Activated naive CD4-positive, alpha-beta T cell treated with anti-CD3 and anti-CD28 coated beads, Interleukin-2, amount 50 U/mL, for 16 hours (primary cell): ENCODE data around the gene PRLH.
"Not testable (repeated sequence)": the region's sequence is repeated elsewhere in the genome, so short reads cannot be mapped to it uniquely, and the experiment has no call there.

Experiments used
- DNase-seq: peaks from one replicate; pipeline ENCODE4 v3.0.0-alpha.2; 2020

The PRLH gene

GRCh38 chr2:237583385-237584295 is 17.3 kb downstream of the PRLH start:
- no peak for DNase-seq

GRCh38 chr2:237585590-237586221 is 19.3 kb downstream of the PRLH start:
- DNase-seq, result no peak

- no peak for DNase-seq
These were observed 21.8 kb downstream of the PRLH start for GRCh38 chr2:237588044-237588696.

GRCh38 chr2:237590272-237591140 is 24.1 kb downstream of the PRLH start, which contains the start of gene RAB17:
Gene RAB17 (minus strand): TSS chr2:237590734. CDS start chr2:237586154, 4,580 bp downstream.
- no peak for DNase-seq

GRCh38 chr2:237591141-237591881 is 24.9 kb downstream of the PRLH start:
- no peak for DNase-seq

GRCh38 chr2:237592425-237592980 is 26.1 kb downstream of the PRLH start:
- no peak for DNase-seq

- DNase-seq, result no peak
These were observed 26.7 kb downstream of the PRLH start for GRCh38 chr2:237593036-237593435.

- DNase-seq, result no peak
These were observed 27.4 kb downstream of the PRLH start for GRCh38 chr2:237593596-237594320.

GRCh38 chr2:237594514-237594871 is 28.1 kb downstream of the PRLH start:
- no peak for DNase-seq

GRCh38 chr2:237595829-237596519 is 29.6 kb downstream of the PRLH start:
- not testable (repeated sequence) for DNase-seq

GRCh38 chr2:237596520-237597195 is 30.3 kb downstream of the PRLH start:
- no peak for DNase-seq

GRCh38 chr2:237597196-237598145 is 31.1 kb downstream of the PRLH start:
- no peak for DNase-seq

- DNase-seq, result no peak
These were observed 32.3 kb downstream of the PRLH start for GRCh38 chr2:237598468-237599208.

GRCh38 chr2:237599465-237600110 is 33.2 kb downstream of the PRLH start:
- DNase-seq, result no peak

GRCh38 chr2:237600205-237600846 is 34.0 kb downstream of the PRLH start:
- no peak for DNase-seq

- DNase-seq, result no peak
These were observed 35.2 kb downstream of the PRLH start for GRCh38 chr2:237601453-237602116.
